Measurements from ENCODE around the gene KRTAP20-3. TPM values are rescaled to one million over a fixed set of nuclear protein-coding genes. Genes with fewer than 3 reads are reported as not detected.

Gene KRTAP20-3
- not detected in 2 replicates for total RNA-seq
- long read RNA-seq, result 0 reads

DNA sequence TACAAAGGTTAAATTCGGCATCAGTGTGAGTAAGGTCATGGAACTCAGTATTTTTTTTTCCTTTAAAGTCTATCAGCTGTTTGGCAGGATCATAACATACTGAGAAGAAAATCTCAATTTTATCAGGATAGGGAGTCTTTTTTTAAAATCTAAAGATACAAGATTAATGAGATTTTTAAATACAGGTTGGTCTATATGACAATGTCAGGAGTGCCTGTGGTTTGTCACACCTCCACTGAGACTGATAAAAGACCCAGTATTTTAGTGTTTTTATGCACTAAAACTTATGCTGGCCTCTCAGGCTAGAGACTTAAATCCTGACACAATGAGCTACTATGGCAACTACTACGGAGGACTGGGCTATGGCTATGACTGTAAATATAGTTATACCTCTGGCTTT, at the start of gene KRTAP20-3:
TSS of gene KRTAP20-3 (plus strand) at position 301 of the 400 bp plus-strand sequence.
- H3K4me3 Mint-ChIP-seq, result no peak within 1 kb of the TSS
- H3K4me1 Mint-ChIP-seq, result no peaks in the 10 kb centered on the region
- DNase-seq (ENCODE audit: low read depth, low spot score), result no peak
- no peaks in the 10 kb centered on the region for H3K36me3 Mint-ChIP-seq (ENCODE audit: low read depth)
- no peak within 1 kb of the TSS for H3K27ac Mint-ChIP-seq (ENCODE audit: unreplicated experiment)
- TF ChIP-seq CTCF (conservative IDR thresholded peaks at IDR 0.05), result no peak
- H3K27me3 Mint-ChIP-seq (ENCODE audit: low read depth), result no peaks in the 10 kb centered on the region
- H3K9me3 Mint-ChIP-seq, result peaks cover 28% of the 10 kb centered on the region

GRCh38 chr21:30598802-30599201, 43.9 kb upstream of the KRTAP20-3 start, which contains the start of gene KRTAP6-2:
Gene KRTAP6-2, minus strand, starts transcription at chr21:30598902. Its CDS starts 28 bp downstream, at chr21:30598874.
- Mint-ChIP-seq H3K4me1 (no peaks in the 10 kb centered on the region), H3K27me3 (ENCODE audit: low read depth) (no peaks in the 10 kb centered on the region), H3K4me3 (no peak within 1 kb of the TSS), H3K27ac (ENCODE audit: unreplicated experiment) (no peak within 1 kb of the TSS), H3K9me3 (peaks cover 19% of the 10 kb centered on the region), H3K36me3 (ENCODE audit: low read depth) (peaks cover 3% of the 10 kb centered on the region)
- no peak for DNase-seq (ENCODE audit: low read depth, low spot score)
- TF ChIP-seq CTCF (conservative IDR thresholded peaks at IDR 0.05), result no peak

GRCh38 chr21:30600787-30601186, 41.9 kb upstream of the KRTAP20-3 start, which contains the start of gene KRTAP22-1:
Gene KRTAP22-1, plus strand, starts transcription at chr21:30601087.
- Mint-ChIP-seq H3K27me3 (ENCODE audit: low read depth) (no peaks in the 10 kb centered on the region), H3K4me3 (no peak within 1 kb of the TSS), H3K36me3 (ENCODE audit: low read depth) (peaks cover 3% of the 10 kb centered on the region), H3K4me1 (no peaks in the 10 kb centered on the region), H3K9me3 (peaks cover 17% of the 10 kb centered on the region), H3K27ac (ENCODE audit: unreplicated experiment) (no peak within 1 kb of the TSS)
- no peak for DNase-seq (ENCODE audit: low read depth, low spot score)
- no peak for TF ChIP-seq CTCF (conservative IDR thresholded peaks at IDR 0.05)

GRCh38 chr21:30605968-30606367, 36.7 kb upstream of the KRTAP20-3 start:
- Mint-ChIP-seq H3K27ac (ENCODE audit: unreplicated experiment) (no peak overlapping the region), H3K36me3 (ENCODE audit: low read depth) (no peaks in the 10 kb centered on the region), H3K4me3 (no peak overlapping the region), H3K27me3 (ENCODE audit: low read depth) (no peaks in the 10 kb centered on the region), H3K4me1 (no peaks in the 10 kb centered on the region), H3K9me3 (peaks cover 21% of the 10 kb centered on the region)
- no peak for TF ChIP-seq CTCF (conservative IDR thresholded peaks at IDR 0.05)
- no peak for DNase-seq (ENCODE audit: low read depth, low spot score)

- no peak overlapping the region for H3K27ac Mint-ChIP-seq (ENCODE audit: unreplicated experiment)
- H3K27me3 Mint-ChIP-seq (ENCODE audit: low read depth), result no peaks in the 10 kb centered on the region
- H3K4me3 Mint-ChIP-seq, result no peak overlapping the region
- H3K36me3 Mint-ChIP-seq (ENCODE audit: low read depth), result peaks cover 2% of the 10 kb centered on the region
- peaks cover 16% of the 10 kb centered on the region for H3K9me3 Mint-ChIP-seq
- no peak for TF ChIP-seq CTCF (conservative IDR thresholded peaks at IDR 0.05)
- DNase-seq (ENCODE audit: low read depth, low spot score), result no peak
- no peaks in the 10 kb centered on the region for H3K4me1 Mint-ChIP-seq
Observed at GRCh38 chr21:30612132-30612531, 30.5 kb upstream of the KRTAP20-3 start.

Measured in neural crest cell (in vitro differentiated cells).